Heart right ventricle (tissue), 16 donors: ENCODE results near the gene SYNE1. TPM values are rescaled to one million over a fixed set of nuclear protein-coding genes. Genes with fewer than 3 reads are reported as not detected.
A peak's percentile ranks its signal among the peaks of the same experiment; 100 is the strongest.

ENCODE experiments used
- ATAC-seq, 8 donors: fragments of 200-7000 bp; cut with Tn5 transposase; one replicate each; pipeline ENCODE4 v1.9.1; 2020; ENCODE audit warnings: mild to moderate bottlenecking in 8 of 8, moderate library complexity in 8 of 8, moderate number of reproducible peaks in 1 of 8
- DNase-seq, 2 donors: peaks; one replicate each; pipeline ENCODE4 v3.0.0-alpha.2; 2020
- H3K27ac ChIP-seq, 10 donors: fragments of 200-600 bp; sonication (generic) in 2 of 10; one replicate each; pipeline versions ENCODE4 v1.5.0 to v1.8.0; 2020 to 2022; ENCODE audit warnings: mild to moderate bottlenecking in 3 of 10
- H3K27me3 ChIP-seq, 7 donors: fragments of 200-600 bp; one replicate each; pipeline ENCODE4 v1.8.0; 2021 to 2022; ENCODE audit warnings: mild to moderate bottlenecking in 2 of 7
- H3K36me3 ChIP-seq, 9 donors: fragments of 200-600 bp; sonication (generic) in 1 of 9; one replicate each; pipeline versions ENCODE4 v1.5.0 to v1.8.0; 2020 to 2022; ENCODE audit warnings: mild to moderate bottlenecking in 2 of 9
- H3K4me1 ChIP-seq, 9 donors: fragments of 200-600 bp; sonication (generic) in 1 of 9; one replicate each; pipeline versions ENCODE4 v1.5.0 to v1.8.0; 2020 to 2022; ENCODE audit warnings: mild to moderate bottlenecking in 4 of 9
- H3K4me3 ChIP-seq, 10 donors: fragments of 200-600 bp; sonication (generic) in 2 of 10; one replicate each; pipeline versions ENCODE4 v1.5.0 to v1.8.0; 2020 to 2022; ENCODE audit warnings: mild to moderate bottlenecking in 7 of 10, moderate library complexity in 2 of 10
- H3K9me3 ChIP-seq, 11 donors: fragments of 200-600 bp in 10 of 11; sonication (generic) in 2 of 11; one replicate each; pipeline versions ENCODE4 v1.5.0 to v1.8.0; 2013 to 2022; ENCODE audit warnings: mild to moderate bottlenecking in 2 of 11, control low read depth in 1 of 11, moderate library complexity in 1 of 11
- CTCF ChIP-seq, 9 donors: fragments of 200-600 bp; sonication (generic) in 2 of 9; IDR thresholded peaks; one replicate each; pipeline versions ENCODE4 v1.5.0 to v1.8.0; 2021 to 2022; ENCODE audit warnings: antibody characterized with exemption in 9 of 9, mild to moderate bottlenecking in 5 of 9, moderate library complexity in 1 of 9
- WGBS, 2 donors: extraction: QIAGEN DNeasy Blood & Tissue Kit; methylation state at CpG; one replicate each; pipeline ENCODE4 v1.1.7; 2013; ENCODE audit warnings: inconsistent platforms in 1 of 2; 5-methylcytosine and 5-hydroxymethylcytosine counted together
- intact Hi-C, 10 donors: fragments of 100-400 bp; cut with DNase I; formaldehyde crosslinking; loops; one replicate each; pipeline versions ENCODE4 v1.11.1 to v1.14.2; 2022
- polyA plus RNA-seq, 2 donors: library from polyadenylated mRNA; stranded (reverse); fragments of 200-250 nt; gene quantifications; one replicate each; pipeline ENCODE4 v1.2.3, GENCODE V29; 2013
- total RNA-seq, 10 donors: library from RNA; stranded (reverse); fragmentation: NEBNext Ultra II Directional in 3 of 10; extraction: Animal tissue kit (Norgen Biotek cat#: 25700) in 3 of 10; gene quantifications; one replicate each; pipeline versions ENCODE4 v1.2.1 to v1.2.4, GENCODE V29; 2021 to 2023
- donor health status: Arrhythmogenic right ventricular cardiomyopathy.
- donor health status: ischemic (EF 13 %, LVEDD 7.1; RV severe dilation, severe dysfunction).
- donor health status: healthy with polysubstance abuse.
- donor health status: DM: no; HTN: yes; CAD: no.
- donor health status: DM: no; HTN: no; CAD: no.
- donor health status: ischemic (EF 25% LVEDD 6.9; RV normal size, moderate dysfunction).
- donor health status: ischemic (EF 25% LVEDD 5.7; RV mildly dilated, moderate dysfunction).
- donor health status: healthy.
- donor health status: DM: yes; HTN: yes; CAD: no.
- donor health status: Ischemic cardiomyopathy.
- donor health status: ischemic (EF 35%, LVEDD 5.7; RV mildly dilated, moderate dysfunction).
- donor health status: nonischemic (EF 11% LVEDD 7.7; RV severe dilation, severe dysfunction).
- donor health status: DM: yes; HTN: yes; CAD: no.
- donor health status: PGD.
- donor health status: ischemic (EF 29% LVEDD 5.4; RV normal size, mild dysfunction).
- donor health status: nonischemic (EF 23%, LVEDD 6.1; RV moderate dilation, normal function).

SYNE1 gene
- total and polyA plus RNA-seq, 12 donors: 18.9 to 176 (median 126) TPM

DNA sequence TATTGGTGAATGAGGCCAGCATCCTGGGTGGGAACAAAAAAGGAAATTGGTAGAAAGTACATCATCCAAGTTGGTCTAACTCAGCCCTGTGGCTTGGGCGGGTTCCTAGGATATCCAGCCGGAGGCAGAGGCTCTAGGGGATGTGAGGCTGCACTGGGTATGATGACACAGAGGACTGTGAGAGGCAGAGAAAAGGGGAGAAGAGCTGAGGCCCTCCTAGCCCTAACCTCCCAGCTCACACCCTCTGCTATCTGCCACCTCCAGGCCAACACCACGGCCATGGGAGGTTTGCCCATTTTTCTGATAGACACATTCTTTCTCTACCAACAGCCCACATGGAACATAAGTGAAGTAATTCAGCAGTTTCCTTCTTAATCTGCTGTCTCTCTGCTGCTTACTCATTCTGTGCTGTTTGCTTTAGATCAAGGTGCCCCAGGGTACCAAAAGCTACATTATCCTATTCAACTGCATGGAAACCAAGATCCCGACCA is 545.3 kb downstream of the SYNE1 start:
- Histone ChIP-seq H3K36me3 (no peaks in the 10 kb centered on the region), H3K27me3 (no peaks in the 10 kb centered on the region), H3K4me1 (peaks cover 0 to 31% (median 18%) of the 10 kb centered on the region in 9 donors), H3K27ac (peak overlapping the region in 1 of 10 donors; percentile 1), H3K4me3 (no peak overlapping the region), H3K9me3 (no peaks in the 10 kb centered on the region)
- no peak for TF ChIP-seq CTCF (IDR thresholded peaks at IDR 0.05)
- ATAC-seq: peak in 1 of 8 donors; percentile 59
- intact Hi-C loops: no loop called here
- no peak for DNase-seq
- 64 to 78% methylated on average over 4 of the region's 4 CpGs for WGBS, 2 donors

- ATAC-seq (peak in 3 of 8 donors; percentile 8 to 46 (median 42)), DNase-seq (no peak)
- H3K4me1 ChIP-seq: peaks cover 0 to 31% (median 18%) of the 10 kb centered on the region in 9 donors
- H3K27me3 ChIP-seq: no peaks in the 10 kb centered on the region
- H3K27ac ChIP-seq: no peak overlapping the region
- no peaks in the 10 kb centered on the region for H3K9me3 ChIP-seq
- TF ChIP-seq CTCF (IDR thresholded peaks at IDR 0.05): no peak
- intact Hi-C loops: no loop called here
- WGBS, 2 donors: 30 to 39% methylated on average over 2 of the region's 2 CpGs
- no peak overlapping the region for H3K4me3 ChIP-seq
- H3K36me3 ChIP-seq: no peaks in the 10 kb centered on the region
Measured at GRCh38 chr6:152091201-152091600, 546.0 kb downstream of the SYNE1 start.

DNA sequence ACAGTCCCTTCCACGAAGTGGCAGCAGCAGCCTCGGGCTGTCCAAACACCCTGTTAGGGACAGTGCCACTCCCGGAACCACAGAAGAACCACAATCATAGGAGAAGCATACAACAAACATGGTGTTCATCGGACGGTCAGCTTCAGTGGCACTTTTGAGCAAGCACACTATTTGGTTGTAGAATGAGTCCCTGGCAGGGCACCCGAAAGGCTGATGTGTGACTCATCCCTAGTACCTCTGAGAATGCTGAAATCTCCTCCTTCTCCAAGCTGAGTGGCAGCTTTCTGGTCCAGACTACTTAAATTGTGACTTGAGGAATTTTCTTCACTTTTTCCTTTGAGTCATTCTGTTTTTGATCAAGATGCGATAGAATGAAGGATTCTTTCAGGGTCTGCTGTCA is 547.2 kb downstream of the SYNE1 start:
- no peaks in the 10 kb centered on the region for H3K9me3 ChIP-seq
- no peak for TF ChIP-seq CTCF (IDR thresholded peaks at IDR 0.05)
- no peaks in the 10 kb centered on the region for H3K36me3 ChIP-seq
- no peak overlapping the region for H3K4me3 ChIP-seq
- intact Hi-C loops: no loop called here
- ATAC-seq (peak in 3 of 8 donors; percentile 32 to 65 (median 45)), DNase-seq (peak in 1 of 2 donors; percentile 11)
- WGBS, 2 donors: 85 to 88% methylated on average over 7 of the region's 7 CpGs
- no peak overlapping the region for H3K27ac ChIP-seq
- H3K27me3 ChIP-seq: no peaks in the 10 kb centered on the region
- H3K4me1 ChIP-seq: peaks cover 0 to 26% (median 18%) of the 10 kb centered on the region in 9 donors

DNA sequence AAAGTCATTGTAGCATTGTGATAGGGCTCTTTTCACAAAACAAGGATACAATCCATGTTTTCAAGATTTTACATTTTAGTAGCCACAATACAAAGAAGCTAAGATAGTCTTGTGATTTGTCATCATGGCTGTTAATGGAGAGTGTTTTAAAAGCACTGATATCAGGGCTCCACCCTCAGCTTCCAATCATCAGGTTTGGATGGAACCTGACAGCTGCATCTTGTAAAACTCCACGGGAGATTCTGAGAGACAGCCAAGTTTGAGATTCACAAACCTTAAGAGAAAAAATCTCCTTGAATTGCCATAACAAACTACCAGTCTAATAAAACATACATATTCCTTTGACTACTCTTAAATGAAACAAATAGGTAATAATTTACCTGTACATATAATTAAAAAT is 549.5 kb downstream of the SYNE1 start:
- intact Hi-C loops: no loop called here

More for the DNA sequence above, 549.5 kb downstream of the SYNE1 start:
- WGBS, 2 donors: 27 to 37% methylated on average over 1 of the region's 1 CpG
- TF ChIP-seq CTCF (IDR thresholded peaks at IDR 0.05): no peak
- peaks cover 0 to 11% (median 0%) of the 10 kb centered on the region in 11 donors for H3K9me3 ChIP-seq
- no peak for ATAC-seq
- no peaks in the 10 kb centered on the region for H3K36me3 ChIP-seq
- no peak overlapping the region for H3K27ac ChIP-seq
- no peak for DNase-seq
- peaks cover 0 to 20% (median 15%) of the 10 kb centered on the region in 9 donors for H3K4me1 ChIP-seq
- H3K27me3 ChIP-seq: no peaks in the 10 kb centered on the region
- H3K4me3 ChIP-seq: no peak overlapping the region
